ENCODE data around the gene STIM2.
"Not testable (repeated sequence)": the region's sequence is repeated elsewhere in the genome, so short reads cannot be mapped to it uniquely, and the experiment has no call there.

GRCh38 chr4:27035127-27035526 lies 174.5 kb downstream of the STIM2 start:
- TF ChIP-seq CTCF (IDR thresholded peaks at IDR 0.05; ENCODE audit: extremely low read depth in 1 of 2, insufficient read depth in 1 of 2, low read depth in 1 of 2, low read length in 2 of 2); POLR2A (IDR thresholded peaks at IDR 0.05; ENCODE audit: low read depth, low read length); EZH2 (IDR thresholded peaks at IDR 0.05; ENCODE audit: borderline replicate concordance, low read depth, low read length, severe bottlenecking); JUN (IDR thresholded peaks at IDR 0.05; ENCODE audit: borderline replicate concordance, insufficient read depth, insufficient read length, low read depth); MYC (IDR thresholded peaks at IDR 0.05; ENCODE audit: low read depth, low read length); POLR2AphosphoS5 (IDR thresholded peaks at IDR 0.05; ENCODE audit: insufficient read depth, low read depth, low read length); GATA2 (IDR thresholded peaks at IDR 0.05; ENCODE audit: insufficient read depth, insufficient read length, low read depth, low read length): not testable (repeated sequence)

Data from endothelial cell of umbilical vein (primary cell).